IMR-90 (cell line): ENCODE data around the gene NTM. TPM values are rescaled to one million over a fixed set of nuclear protein-coding genes. Genes with fewer than 3 reads are reported as not detected.

Experiments used
- ATAC-seq: fragments of 200-7000 bp; cut with Tn5 transposase; 2 replicates; pipeline ENCODE4 v1.9.1; 2020; ENCODE audit warnings: low read depth, mild to moderate bottlenecking, moderate library complexity
- BruUV-seq: library from RNA; stranded (reverse); fragments of 400-500 nt; replicated peaks from 2 replicates; lab custom pipeline; 2021; lab: Mats Ljungman, UMichigan
- CTCF ChIA-PET: fragments of 300-600 bp; formaldehyde crosslinking; extraction: SDS; loops from one replicate; lab custom pipeline; 2021; ENCODE audit warnings: antibody characterized with exemption; lab: Yijun Ruan, JAX
- POLR2A ChIA-PET: fragments of 300-600 bp; sonication (Branson Sonifier 250); formaldehyde crosslinking; loops from one replicate; lab custom pipeline; 2022; ENCODE audit warnings: antibody characterized with exemption; ENCODE audit not compliant: unreplicated experiment; lab: Charles Lee
- DNase-seq: peaks from one replicate; pipeline ENCODE4 v3.0.0; 2013
- H2AFZ ChIP-seq: replicated peaks from 2 replicates; pipeline ENCODE3; 2013; ENCODE audit warnings: low read length, mild to moderate bottlenecking; ENCODE audit not compliant: poor library complexity
- H2AK5ac ChIP-seq: 2 replicates; pipeline ENCODE4 v1.6.1; 2013; ENCODE audit warnings: low read depth, low read length, inconsistent platforms
- H2AK9ac ChIP-seq: replicated peaks from 2 replicates; pipeline ENCODE3; 2013; ENCODE audit warnings: mild to moderate bottlenecking, low read depth, low read length, moderate library complexity; ENCODE audit not compliant: poor library complexity
- H2BK120ac ChIP-seq: 2 replicates; pipeline ENCODE4 v1.6.1; 2013; ENCODE audit warnings: low read depth, low read length, inconsistent platforms
- H2BK15ac ChIP-seq: 3 replicates; pipeline ENCODE4 v1.6.1; 2013; ENCODE audit warnings: low read depth, low read length, inconsistent platforms
- H2BK20ac ChIP-seq: 2 replicates; pipeline ENCODE4 v1.6.1; 2013; ENCODE audit warnings: low read depth, mild to moderate bottlenecking, inconsistent platforms, low read length, moderate library complexity
- H2BK5ac ChIP-seq: 2 replicates; pipeline ENCODE4 v1.6.1; 2013; ENCODE audit warnings: mild to moderate bottlenecking, low read depth, low read length, inconsistent platforms; ENCODE audit not compliant: poor library complexity, severe bottlenecking
- H3K14ac ChIP-seq: replicated peaks from 2 replicates; pipeline ENCODE4 v1.6.1; 2013; ENCODE audit warnings: low read depth, low read length, inconsistent platforms
- H3K18ac ChIP-seq: 2 replicates; pipeline ENCODE4 v1.6.1; 2013; ENCODE audit warnings: low read depth, low read length, control low read depth
- H3K23ac ChIP-seq: 2 replicates; pipeline ENCODE4 v1.6.1; 2013; ENCODE audit warnings: low read depth, low read length, inconsistent platforms
- H3K27ac ChIP-seq: 2 replicates; pipeline ENCODE4 v1.5.1; 2013; ENCODE audit warnings: mild to moderate bottlenecking, control low read depth, low read length; ENCODE audit not compliant: insufficient read depth
- H3K27me3 ChIP-seq: 2 replicates; pipeline ENCODE4 v1.6.1; 2013; ENCODE audit warnings: low read length; ENCODE audit not compliant: control insufficient read depth, insufficient read depth
- H3K36me3 ChIP-seq: 2 replicates; pipeline ENCODE4 v1.6.1; 2013; ENCODE audit warnings: low read length, mixed read lengths; ENCODE audit not compliant: control insufficient read depth, insufficient read depth
- H3K4ac ChIP-seq: 2 replicates; pipeline ENCODE4 v1.6.1; 2013; ENCODE audit warnings: low read depth, low read length, inconsistent platforms
- H3K4me1 ChIP-seq: 2 replicates; pipeline ENCODE4 v1.6.1; 2013; ENCODE audit warnings: low read length, mixed read lengths; ENCODE audit not compliant: control insufficient read depth, insufficient read depth
- H3K4me2 ChIP-seq: 2 replicates; pipeline ENCODE4 v1.6.1; 2013; ENCODE audit warnings: low read depth, mild to moderate bottlenecking, control low read depth, low read length, moderate library complexity
- H3K4me3 ChIP-seq: 2 replicates; pipeline ENCODE4 v1.5.1; 2013; ENCODE audit warnings: low read depth, mild to moderate bottlenecking, control low read depth, low read length, moderate library complexity; ENCODE audit not compliant: insufficient read depth
- H3K56ac ChIP-seq: 2 replicates; pipeline ENCODE4 v1.6.1; 2013; ENCODE audit warnings: low read length, inconsistent platforms; ENCODE audit not compliant: insufficient read depth; ENCODE audit errors: extremely low read depth
- H3K79me1 ChIP-seq, 2 experiments: 2 replicates each; pipeline ENCODE4 v1.6.1; 2013; ENCODE audit warnings: low read length in 2 of 2, inconsistent platforms in 1 of 2, low read depth in 1 of 2
- H3K9ac ChIP-seq: 2 replicates; pipeline ENCODE4 v1.6.1; 2013; ENCODE audit warnings: low read depth, low read length, control low read depth
- H3K9me1 ChIP-seq: 2 replicates; pipeline ENCODE4 v1.6.1; 2013; ENCODE audit warnings: low read length, inconsistent platforms; ENCODE audit not compliant: insufficient read depth
- H3K9me3 ChIP-seq: 2 replicates; pipeline ENCODE4 v1.6.1; 2013; ENCODE audit warnings: low read length; ENCODE audit not compliant: control insufficient read depth, insufficient read depth
- H4K20me1 ChIP-seq: 2 replicates; pipeline ENCODE4 v1.6.1; 2013; ENCODE audit warnings: low read length, inconsistent platforms; ENCODE audit not compliant: insufficient read depth
- H4K5ac ChIP-seq: 2 replicates; pipeline ENCODE4 v1.6.1; 2013; ENCODE audit warnings: mild to moderate bottlenecking, low read depth, low read length, control low read depth
- H4K8ac ChIP-seq, 2 experiments: 2 replicates each; pipeline ENCODE4 v1.6.1; 2013; ENCODE audit warnings: low read depth in 2 of 2, low read length in 2 of 2, control low read depth in 1 of 2, inconsistent platforms in 1 of 2
- H4K91ac ChIP-seq: 2 replicates; pipeline ENCODE4 v1.6.1; 2013; ENCODE audit warnings: low read depth, low read length, inconsistent platforms; ENCODE audit not compliant: insufficient read depth
- BHLHE40 ChIP-seq: fragments of 150-350 bp; IDR thresholded peaks from 2 replicates; pipeline ENCODE4 v1.6.1; 2016; ENCODE audit warnings: mild to moderate bottlenecking, low read depth, low read length
- CEBPB ChIP-seq: IDR thresholded peaks from 2 replicates; pipeline ENCODE4 v1.6.1; 2012; ENCODE audit warnings: low read depth, low read length, improper control_type of control experiment
- CHD1 ChIP-seq: IDR thresholded peaks from 2 replicates; pipeline ENCODE4 v1.6.1; 2012; ENCODE audit warnings: low read depth, low read length, improper control_type of control experiment
- CTCF ChIP-seq: conservative IDR thresholded peaks from 2 replicates; pipeline ENCODE4 v1.5.1; 2012; ENCODE audit warnings: mild to moderate bottlenecking, low read depth, low read length, improper control_type of control experiment
- MAFK ChIP-seq: IDR thresholded peaks from 2 replicates; pipeline ENCODE4 v1.6.1; 2012; ENCODE audit warnings: low read depth, low read length, improper control_type of control experiment
- MAZ ChIP-seq: IDR thresholded peaks from 2 replicates; pipeline ENCODE4 v1.6.1; 2012; ENCODE audit warnings: low read depth, mild to moderate bottlenecking, low read length, improper control_type of control experiment, moderate library complexity, borderline replicate concordance
- MXI1 ChIP-seq: IDR thresholded peaks from 2 replicates; pipeline ENCODE4 v1.6.1; 2012; ENCODE audit warnings: low read depth, mild to moderate bottlenecking, low read length, moderate library complexity, borderline replicate concordance
- POLR2A ChIP-seq: IDR thresholded peaks from 2 replicates; pipeline ENCODE4 v1.6.1; 2012; ENCODE audit warnings: mild to moderate bottlenecking, low read depth, low read length
- RAD21 ChIP-seq: IDR thresholded peaks from 2 replicates; pipeline ENCODE4 v1.6.1; 2012; ENCODE audit warnings: low read length, improper control_type of control experiment
- RFX5 ChIP-seq: IDR thresholded peaks from 2 replicates; pipeline ENCODE4 v1.8.0; 2012; ENCODE audit warnings: low read depth, mild to moderate bottlenecking, low read length, moderate library complexity
- WGBS, 2 experiments: methylation state at CpG; one replicate each; pipeline versions ENCODE4 v1.1.5 to v1.1.7; 2013; ENCODE audit warnings: missing lambda C conversion rate in 2 of 2; ENCODE audit not compliant: insufficient read length in 1 of 2; ENCODE audit errors: extremely low coverage in 2 of 2; 5-methylcytosine and 5-hydroxymethylcytosine counted together
- dilution Hi-C: fragments of 300-500 bp; cut with HindIII; formaldehyde crosslinking; loops from one replicate; pipeline ENCODE4 v1.14.3; 2018; ENCODE audit warnings: low sequenced_read_pairs; ENCODE audit not compliant: unreplicated experiment
- in situ Hi-C: fragments of 300-500 bp; cut with MboI; formaldehyde crosslinking; loops from 3 replicates; pipeline ENCODE4 v1.14.3; 2019; ENCODE audit warnings: low sequenced_read_pairs, inconsistent platforms, mixed read lengths
- intact Hi-C: fragments of 100-400 bp; cut with micrococcal nuclease; formaldehyde crosslinking; loops from 2 replicates; pipeline ENCODE4 v1.10.0; 2022
- polyA plus RNA-seq, 3 experiments: library from polyadenylated mRNA; depleted of rRNA; stranded (reverse); fragments of >200 nt; gene quantifications; 2 replicates each; pipeline ENCODE4 v1.2.3, GENCODE V29; 2012; ENCODE audit warnings: low replicate concordance in 1 of 3
- total RNA-seq: library from RNA; depleted of rRNA; stranded (reverse); fragments of >200 nt; gene quantifications from 2 replicates; pipeline ENCODE4 v1.2.3, GENCODE V29; 2012
- TF ChIP-seq, protein P1 (sequence below): fragments of 150-350 bp; IDR thresholded peaks from 2 replicates; pipeline ENCODE4 v1.6.1; 2017; ENCODE audit warnings: mild to moderate bottlenecking, antibody characterized with exemption, low read length, low read depth
- TF ChIP-seq, protein P2 (sequence below): fragments of 150-350 bp; IDR thresholded peaks from 2 replicates; pipeline ENCODE4 v1.6.1; 2016; ENCODE audit warnings: low read depth, mild to moderate bottlenecking, low read length, moderate library complexity, borderline replicate concordance

NTM gene
- total and polyA plus RNA-seq, 2 of the 4 experiments (the other 2 are of a cell fraction): 19.5 to 25.5 TPM

GRCh38 chr11:132231656-132232347 is 861.4 kb downstream of the NTM start:
- BruUV-seq: no TSS peak

More at GRCh38 chr11:132231656-132232347, 861.4 kb downstream of the NTM start:
- Histone ChIP-seq H4K91ac (no peak overlapping the region), H3K14ac (no peak overlapping the region), H3K79me1 (peaks cover 0 to 4% of the 10 kb centered on the region in 2 experiments; a peak in 3 of 4 replicates), H3K4me1 (no peaks in the 10 kb centered on the region), H4K20me1 (no peaks in the 10 kb centered on the region), H3K56ac (no peak overlapping the region), H3K9ac (no peak overlapping the region), H3K4me3 (no peak overlapping the region), H3K27me3 (no peaks in the 10 kb centered on the region), H4K8ac (no peak overlapping the region), H2BK5ac (no peak overlapping the region), H2AK9ac (no peak overlapping the region), H2AFZ (no peak overlapping the region), H3K9me3 (no peaks in the 10 kb centered on the region), H3K4ac (no peak overlapping the region), H3K23ac (no peak overlapping the region), H3K9me1 (peaks cover 7% of the 10 kb centered on the region; the same call in 1 of the 2 replicates), H3K4me2 (no peak overlapping the region), H3K18ac (no peak overlapping the region), H3K27ac (no peak overlapping the region), H4K5ac (no peak overlapping the region), H3K36me3 (no peaks in the 10 kb centered on the region), H2BK20ac (no peak overlapping the region), H2BK120ac (no peak overlapping the region), H2AK5ac (no peak overlapping the region), H2BK15ac (no peak overlapping the region)
- TF ChIP-seq, protein P1, sequence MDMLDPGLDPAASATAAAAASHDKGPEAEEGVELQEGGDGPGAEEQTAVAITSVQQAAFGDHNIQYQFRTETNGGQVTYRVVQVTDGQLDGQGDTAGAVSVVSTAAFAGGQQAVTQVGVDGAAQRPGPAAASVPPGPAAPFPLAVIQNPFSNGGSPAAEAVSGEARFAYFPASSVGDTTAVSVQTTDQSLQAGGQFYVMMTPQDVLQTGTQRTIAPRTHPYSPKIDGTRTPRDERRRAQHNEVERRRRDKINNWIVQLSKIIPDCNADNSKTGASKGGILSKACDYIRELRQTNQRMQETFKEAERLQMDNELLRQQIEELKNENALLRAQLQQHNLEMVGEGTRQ: no peak
- TF ChIP-seq MAFK: no peak
- TF ChIP-seq MXI1: no peak
- TF ChIP-seq CHD1: no peak
- TF ChIP-seq RFX5: no peak
- TF ChIP-seq RAD21: no peak
- TF ChIP-seq BHLHE40: no peak
- TF ChIP-seq CTCF: no peak
- TF ChIP-seq POLR2A: no peak
- no peak for TF ChIP-seq CEBPB
- TF ChIP-seq MAZ: no peak
- TF ChIP-seq, protein P2, sequence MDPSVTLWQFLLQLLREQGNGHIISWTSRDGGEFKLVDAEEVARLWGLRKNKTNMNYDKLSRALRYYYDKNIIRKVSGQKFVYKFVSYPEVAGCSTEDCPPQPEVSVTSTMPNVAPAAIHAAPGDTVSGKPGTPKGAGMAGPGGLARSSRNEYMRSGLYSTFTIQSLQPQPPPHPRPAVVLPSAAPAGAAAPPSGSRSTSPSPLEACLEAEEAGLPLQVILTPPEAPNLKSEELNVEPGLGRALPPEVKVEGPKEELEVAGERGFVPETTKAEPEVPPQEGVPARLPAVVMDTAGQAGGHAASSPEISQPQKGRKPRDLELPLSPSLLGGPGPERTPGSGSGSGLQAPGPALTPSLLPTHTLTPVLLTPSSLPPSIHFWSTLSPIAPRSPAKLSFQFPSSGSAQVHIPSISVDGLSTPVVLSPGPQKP: no peak
- no CpG with 5 or more reads among the region's 13 CpGs for WGBS, 2 experiments
- ATAC-seq: no peak
- dilution Hi-C loops (no loop called here), intact Hi-C loops (no loop called here), in situ Hi-C loops (no loop called here)
- CTCF ChIA-PET: interaction anchor here (2.7 kb wide), 1 partner anchor 12 kb away, joined by 7 read pairs; no protein-coding TSS in a partner anchor
- no peak for DNase-seq
- POLR2A ChIA-PET: no interaction called here
